ENCODE data around the gene RFPL1. TPM values are rescaled to one million over a fixed set of nuclear protein-coding genes. Genes with fewer than 3 reads are reported as not detected.
A peak's percentile ranks its signal among the peaks of the same experiment; 100 is the strongest.

Gene RFPL1
- total RNA-seq, 1 donor from 2014 or later = 0.54 TPM

- peaks cover 90% of the 10 kb centered on the region for H3K27me3 Mint-ChIP-seq (ENCODE audit: low read depth)
- TF ChIP-seq, protein P1, sequence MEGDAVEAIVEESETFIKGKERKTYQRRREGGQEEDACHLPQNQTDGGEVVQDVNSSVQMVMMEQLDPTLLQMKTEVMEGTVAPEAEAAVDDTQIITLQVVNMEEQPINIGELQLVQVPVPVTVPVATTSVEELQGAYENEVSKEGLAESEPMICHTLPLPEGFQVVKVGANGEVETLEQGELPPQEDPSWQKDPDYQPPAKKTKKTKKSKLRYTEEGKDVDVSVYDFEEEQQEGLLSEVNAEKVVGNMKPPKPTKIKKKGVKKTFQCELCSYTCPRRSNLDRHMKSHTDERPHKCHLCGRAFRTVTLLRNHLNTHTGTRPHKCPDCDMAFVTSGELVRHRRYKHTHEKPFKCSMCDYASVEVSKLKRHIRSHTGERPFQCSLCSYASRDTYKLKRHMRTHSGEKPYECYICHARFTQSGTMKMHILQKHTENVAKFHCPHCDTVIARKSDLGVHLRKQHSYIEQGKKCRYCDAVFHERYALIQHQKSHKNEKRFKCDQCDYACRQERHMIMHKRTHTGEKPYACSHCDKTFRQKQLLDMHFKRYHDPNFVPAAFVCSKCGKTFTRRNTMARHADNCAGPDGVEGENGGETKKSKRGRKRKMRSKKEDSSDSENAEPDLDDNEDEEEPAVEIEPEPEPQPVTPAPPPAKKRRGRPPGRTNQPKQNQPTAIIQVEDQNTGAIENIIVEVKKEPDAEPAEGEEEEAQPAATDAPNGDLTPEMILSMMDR (IDR thresholded peaks at IDR 0.05; ENCODE audit: unreplicated experiment) = no peak
Observed at GRCh38 chr22:29476116-29476515, 37.7 kb downstream of the RFPL1 start.

DNA sequence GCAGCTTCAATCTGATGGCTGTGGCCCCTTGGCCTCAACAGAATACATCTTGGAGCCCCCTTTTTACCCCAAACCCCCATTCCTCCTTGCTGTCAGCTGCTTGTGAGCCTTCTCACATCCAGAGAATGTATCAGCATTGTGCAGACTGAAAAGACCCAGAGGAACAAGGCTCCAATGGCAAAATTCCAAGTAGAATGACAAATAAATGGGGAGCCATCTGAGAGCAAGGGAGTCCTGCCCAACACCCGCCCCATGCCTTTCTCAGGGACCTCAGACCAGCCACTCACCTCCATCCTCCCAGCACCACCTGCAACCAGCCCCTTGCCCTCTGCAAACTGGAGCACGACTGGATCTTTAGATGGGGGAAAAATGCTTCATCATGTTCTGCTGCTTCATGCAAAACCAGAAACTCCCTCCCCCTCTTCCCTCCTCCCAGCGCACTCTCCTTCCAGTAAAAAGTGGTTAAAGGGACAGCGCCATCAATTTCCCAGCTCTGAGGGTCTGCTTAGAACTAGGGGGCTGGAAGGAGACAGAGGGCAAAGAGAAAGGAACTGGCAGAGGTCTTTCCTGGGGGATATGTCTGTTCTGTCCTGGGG, 39.4 kb downstream of the RFPL1 start:
- TF ChIP-seq, protein P1 (IDR thresholded peaks at IDR 0.05; ENCODE audit: unreplicated experiment) = no peak
- Mint-ChIP-seq H3K4me3 (peak overlapping the region; percentile 13), H3K9me3 (no peaks in the 10 kb centered on the region), H3K4me1 (peaks cover 24% of the 10 kb centered on the region), H3K27me3 (ENCODE audit: low read depth) (peaks cover 90% of the 10 kb centered on the region), H3K27ac (no peak overlapping the region), H3K36me3 (no peaks in the 10 kb centered on the region)
- no peak for DNase-seq (ENCODE audit: low spot score in 2 of 2, unreplicated experiment in 2 of 2)

More at GRCh38 chr22:29476116-29476515, 37.7 kb downstream of the RFPL1 start:
- DNase-seq (ENCODE audit: low spot score in 2 of 2, unreplicated experiment in 2 of 2) = no peak
- Mint-ChIP-seq H3K4me3 (no peak overlapping the region), H3K4me1 (peaks cover 16% of the 10 kb centered on the region), H3K36me3 (no peaks in the 10 kb centered on the region), H3K9me3 (no peaks in the 10 kb centered on the region), H3K27ac (no peak overlapping the region)

DNA sequence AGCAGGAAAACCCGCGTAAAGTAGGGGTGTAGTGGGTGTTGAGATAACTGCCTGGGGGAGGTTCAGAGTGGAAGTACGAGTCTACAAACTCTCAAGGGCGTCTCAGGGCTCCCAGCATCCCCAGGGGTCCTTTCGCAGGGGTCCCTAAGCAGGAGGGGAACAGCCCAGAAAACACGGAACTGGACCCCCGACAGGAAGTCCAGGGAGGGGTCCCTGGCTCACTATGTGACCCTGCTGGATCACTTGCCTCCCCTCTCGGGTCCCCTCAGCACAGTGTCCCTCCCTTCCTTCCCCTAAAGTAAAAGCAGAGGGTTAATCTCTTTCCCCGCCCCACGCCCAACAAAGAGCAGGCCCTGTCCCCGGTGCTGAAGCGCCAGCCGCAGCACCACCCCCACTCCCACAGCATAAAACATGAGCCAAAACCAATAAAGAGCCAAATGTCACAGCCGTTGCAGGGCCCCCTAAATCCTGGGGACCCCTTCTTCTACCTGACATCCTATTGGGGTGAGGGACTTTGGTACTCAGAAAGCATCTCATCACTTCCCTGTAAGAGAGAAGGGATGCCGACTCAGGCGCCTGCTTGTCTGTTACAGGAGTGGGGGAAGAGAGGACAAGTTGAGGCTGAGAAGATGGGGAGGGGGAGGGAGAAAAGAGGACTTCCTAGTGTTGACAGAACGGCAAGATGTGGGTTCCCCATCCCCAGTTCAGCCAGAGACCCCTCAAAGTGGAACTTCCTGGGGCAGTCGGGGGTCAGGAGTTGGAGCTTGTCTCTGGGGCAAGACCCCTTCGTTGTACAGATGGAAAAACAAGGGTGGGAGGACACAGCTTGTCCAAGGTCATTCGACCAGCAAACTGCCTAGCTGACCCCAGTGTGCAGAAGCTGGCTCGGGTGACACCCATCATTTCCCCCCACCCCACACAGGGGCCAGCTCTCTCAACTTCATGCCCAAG, 40.2 kb downstream of the RFPL1 start:
- no peaks in the 10 kb centered on the region for H3K36me3 Mint-ChIP-seq
- peaks cover 87% of the 10 kb centered on the region for H3K27me3 Mint-ChIP-seq (ENCODE audit: low read depth)
- H3K4me1 Mint-ChIP-seq = peaks cover 24% of the 10 kb centered on the region
- no peak overlapping the region for H3K27ac Mint-ChIP-seq
- TF ChIP-seq, protein P1 (IDR thresholded peaks at IDR 0.05; ENCODE audit: unreplicated experiment) = no peak
- peak overlapping the region; percentile 24 for H3K4me3 Mint-ChIP-seq
- no peaks in the 10 kb centered on the region for H3K9me3 Mint-ChIP-seq
- DNase-seq (ENCODE audit: low spot score in 2 of 2, unreplicated experiment in 2 of 2) = peak in 1 of 2 experiments; percentile 56

DNA sequence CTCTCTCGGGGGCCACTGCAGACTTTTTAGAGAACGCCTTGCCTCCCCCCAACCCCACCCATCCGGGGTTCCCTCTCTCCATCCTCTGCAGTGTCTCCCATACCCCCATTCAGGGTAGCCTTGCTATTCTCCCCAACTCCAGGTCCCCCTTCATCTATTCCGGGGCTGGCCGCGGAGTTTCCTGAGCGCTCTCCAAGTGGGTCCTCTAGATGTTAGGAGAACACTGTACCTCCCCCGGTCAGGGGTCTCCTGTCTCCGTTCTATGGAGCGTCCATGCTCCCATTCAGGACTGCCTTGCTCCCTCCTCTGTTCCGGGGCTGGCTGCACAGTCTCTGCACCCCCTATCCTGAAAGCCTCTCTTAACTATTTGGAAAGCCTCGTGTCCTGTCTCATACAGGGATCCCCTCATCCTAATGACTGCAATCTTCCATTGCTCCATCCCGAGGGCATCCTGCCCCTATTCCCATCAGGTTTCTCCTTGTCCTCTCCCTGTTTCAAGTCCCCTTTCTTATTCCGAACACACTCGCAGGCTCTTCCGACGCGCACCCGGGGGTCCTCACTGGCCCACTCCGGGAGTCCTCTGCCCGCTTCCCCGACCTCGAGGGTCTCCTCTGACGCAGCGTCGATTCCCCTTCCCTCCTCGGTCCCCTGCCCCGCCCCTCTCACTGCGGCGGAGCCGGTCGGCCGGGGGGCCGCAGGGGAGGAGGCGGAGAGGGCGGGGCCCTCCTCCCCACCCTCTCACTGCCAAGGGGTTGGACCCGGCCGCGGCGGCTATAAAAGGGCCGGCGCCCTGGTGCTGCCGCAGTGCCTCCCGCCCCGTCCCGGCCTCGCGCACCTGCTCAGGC, 41.3 kb downstream of the RFPL1 start, which contains the start of gene NEFH:
Gene NEFH, plus strand, starts transcription at position 802 of the 845 bp plus-strand sequence. CDS start 45 bp downstream, outside the sequence.
- Mint-ChIP-seq H3K9me3 (no peaks in the 10 kb centered on the region), H3K36me3 (no peaks in the 10 kb centered on the region), H3K27me3 (ENCODE audit: low read depth) (peaks cover 78% of the 10 kb centered on the region), H3K4me3 (peak within 1 kb of the TSS; percentile 50), H3K27ac (no peak within 1 kb of the TSS), H3K4me1 (peaks cover 24% of the 10 kb centered on the region)
- DNase-seq (ENCODE audit: low spot score in 2 of 2, unreplicated experiment in 2 of 2) = no peak
- TF ChIP-seq, protein P1 (IDR thresholded peaks at IDR 0.05; ENCODE audit: unreplicated experiment) = no peak

DNA sequence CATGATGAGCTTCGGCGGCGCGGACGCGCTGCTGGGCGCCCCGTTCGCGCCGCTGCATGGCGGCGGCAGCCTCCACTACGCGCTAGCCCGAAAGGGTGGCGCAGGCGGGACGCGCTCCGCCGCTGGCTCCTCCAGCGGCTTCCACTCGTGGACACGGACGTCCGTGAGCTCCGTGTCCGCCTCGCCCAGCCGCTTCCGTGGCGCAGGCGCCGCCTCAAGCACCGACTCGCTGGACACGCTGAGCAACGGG, 41.8 kb downstream of the RFPL1 start:
- no peaks in the 10 kb centered on the region for H3K36me3 Mint-ChIP-seq
- H3K4me3 Mint-ChIP-seq = no peak overlapping the region
- H3K9me3 Mint-ChIP-seq = no peaks in the 10 kb centered on the region
- H3K27ac Mint-ChIP-seq = no peak overlapping the region
- TF ChIP-seq, protein P1 (IDR thresholded peaks at IDR 0.05; ENCODE audit: unreplicated experiment) = no peak
- peaks cover 24% of the 10 kb centered on the region for H3K4me1 Mint-ChIP-seq
- peaks cover 76% of the 10 kb centered on the region for H3K27me3 Mint-ChIP-seq (ENCODE audit: low read depth)
- no peak for DNase-seq (ENCODE audit: low spot score in 2 of 2, unreplicated experiment in 2 of 2)

All from mesothelial cell of epicardium (in vitro differentiated cells).